GM19351 (cell line): ENCODE data around the gene STK4.

Experiments used
- ATAC-seq: cut with Tn5 transposase; IDR thresholded peaks from one replicate; pipeline ENCODE4 v1.9.1; 2021; ENCODE audit warnings: mild to moderate bottlenecking, moderate library complexity; ENCODE audit not compliant: unreplicated experiment

STK4 gene

DNA sequence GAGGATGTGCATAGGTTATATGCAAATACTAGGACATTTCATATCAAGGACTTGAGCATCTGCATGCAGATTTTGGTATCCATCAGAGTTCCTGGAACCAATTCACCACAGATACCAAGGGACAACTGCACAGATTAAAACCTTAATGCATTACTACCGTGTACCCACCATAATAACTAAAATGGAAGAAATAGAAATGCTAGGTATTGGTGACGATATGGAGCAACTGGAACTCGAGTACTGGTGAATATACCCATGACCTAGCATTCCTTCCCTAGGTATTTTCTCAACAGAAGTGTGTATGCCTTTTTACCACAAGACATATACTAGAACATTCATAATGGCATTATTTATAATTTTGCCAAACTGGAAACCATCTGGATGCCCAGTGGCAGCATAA lies 116.2 kb downstream of the STK4 start:
- ATAC-seq = no peak

DNA sequence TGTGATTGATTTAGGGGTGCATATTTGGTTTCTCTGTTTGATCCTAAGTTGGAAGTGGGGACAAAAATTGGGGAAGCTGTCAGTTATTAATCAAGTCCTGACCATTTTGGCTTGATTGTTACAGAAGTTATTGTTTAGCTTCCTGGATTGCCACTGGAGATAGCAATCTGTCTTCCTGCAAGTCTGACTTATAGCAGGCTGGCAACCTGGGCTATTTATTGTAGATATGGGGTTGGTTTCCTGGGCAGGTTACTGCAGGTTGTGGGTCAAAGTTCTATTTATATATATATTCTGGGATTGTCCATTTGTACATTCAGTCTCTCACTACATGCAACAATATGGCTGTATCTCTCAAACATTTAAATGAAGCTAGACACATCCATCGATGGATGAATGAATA lies 116.8 kb downstream of the STK4 start:
- ATAC-seq = no peak

DNA sequence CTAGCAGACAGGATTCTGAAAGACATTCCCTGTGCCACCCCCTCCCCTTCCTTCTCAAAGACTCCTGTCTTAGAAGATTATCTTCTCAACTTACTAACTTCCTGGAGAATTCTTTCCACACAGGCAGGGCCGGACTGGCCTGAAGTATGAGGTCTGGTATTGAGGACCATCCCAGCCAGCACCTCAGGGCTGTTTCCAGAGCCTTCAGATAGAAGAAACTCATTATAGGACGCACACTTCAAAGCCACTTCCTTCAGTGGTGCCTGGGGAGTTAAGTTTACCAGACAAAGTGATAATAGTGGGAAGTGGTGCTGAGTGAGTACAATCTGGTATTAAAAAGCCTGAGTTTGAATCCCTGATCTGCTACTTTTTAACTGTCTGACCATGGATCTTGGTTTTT lies 119.0 kb downstream of the STK4 start:
- no peak for ATAC-seq

DNA sequence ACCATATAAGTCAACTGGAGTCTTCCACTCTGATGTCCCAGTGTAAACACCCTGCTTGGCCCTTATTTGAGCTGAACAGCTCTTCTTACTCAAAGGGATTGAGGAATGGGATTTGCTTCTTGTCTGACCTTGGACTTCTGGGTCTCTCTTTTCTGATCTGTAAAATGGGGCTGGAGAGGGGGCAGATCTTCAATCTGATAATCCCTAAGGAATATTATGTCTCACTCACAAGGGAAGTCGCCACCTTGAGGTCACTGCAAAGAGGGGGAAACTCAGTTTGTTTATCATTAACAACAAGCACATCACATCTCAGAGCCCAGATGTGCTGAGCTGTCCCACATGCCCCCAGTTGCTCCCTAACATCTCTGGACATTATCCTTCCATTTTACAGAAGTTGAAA lies 119.6 kb downstream of the STK4 start:
- ATAC-seq = no peak

DNA sequence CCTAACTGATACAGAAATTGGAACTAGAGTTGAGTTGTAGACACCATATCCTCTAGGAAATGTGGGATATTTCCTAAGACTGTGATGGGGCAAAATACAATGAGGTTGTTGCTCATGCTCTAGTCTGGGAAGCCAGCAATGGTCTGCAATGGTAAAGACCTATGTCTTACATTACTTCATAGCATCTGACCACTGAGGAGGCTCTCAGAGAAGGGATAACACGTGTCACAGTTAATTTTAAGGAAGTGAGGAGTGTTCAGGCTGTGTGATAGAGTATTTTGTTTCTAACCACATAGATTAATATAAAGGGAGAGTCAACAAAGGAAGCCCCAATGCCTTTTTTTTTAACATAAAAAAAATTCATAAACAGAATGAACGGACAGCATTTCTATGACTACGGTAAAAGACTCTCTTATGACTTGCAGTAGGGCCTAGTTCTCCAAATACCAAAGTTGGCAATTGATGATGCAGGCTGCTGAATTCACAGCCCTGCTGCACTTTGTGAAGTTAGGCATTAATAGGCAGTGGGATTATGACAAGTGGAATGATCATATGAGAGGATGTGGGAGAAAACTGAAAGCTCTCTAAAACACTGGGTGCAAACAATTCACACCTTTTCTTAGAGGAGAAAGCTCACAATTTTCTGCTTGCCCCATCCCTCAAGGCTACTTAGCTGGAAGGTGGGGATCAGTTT lies 120.9 kb downstream of the STK4 start:
- ATAC-seq = no peak

DNA sequence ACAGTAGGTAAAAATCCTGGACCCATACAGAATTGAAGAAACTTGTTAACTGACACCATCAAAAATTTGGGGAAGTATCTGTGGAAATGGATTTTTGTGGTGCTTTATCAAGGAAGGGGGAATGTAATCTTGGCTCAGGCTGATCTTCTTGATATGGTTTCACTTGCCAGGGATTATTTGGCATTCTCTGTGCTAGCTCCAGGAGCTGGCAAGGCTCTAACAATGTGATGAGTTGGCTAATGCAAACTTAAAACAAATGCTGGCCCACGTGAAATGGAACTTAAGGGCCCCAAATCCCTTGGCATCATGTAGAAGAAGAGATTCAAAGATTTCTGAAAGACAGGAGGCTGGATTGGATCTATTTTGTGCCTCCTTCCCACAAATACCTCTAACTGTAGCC lies 121.5 kb downstream of the STK4 start:
- no peak for ATAC-seq

DNA sequence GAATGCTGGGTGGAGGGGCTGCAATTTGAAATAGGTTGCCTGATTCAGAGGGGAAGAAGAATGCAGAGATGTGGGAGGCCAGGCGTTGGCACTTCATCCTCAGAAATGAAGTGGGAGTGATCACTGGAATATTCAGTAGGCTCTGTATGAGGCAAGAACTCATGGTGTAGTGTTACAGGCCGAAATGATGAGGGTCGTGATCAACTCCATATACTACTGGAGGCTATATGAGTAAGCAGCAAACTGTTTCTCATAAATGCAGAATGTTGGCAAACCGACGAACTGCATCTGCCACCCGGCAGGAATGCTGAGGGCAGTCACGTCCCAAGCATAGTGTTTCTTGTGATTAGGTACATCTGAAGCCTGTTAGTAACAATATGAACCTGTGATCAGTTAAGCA lies 121.9 kb downstream of the STK4 start:
- ATAC-seq = no peak

DNA sequence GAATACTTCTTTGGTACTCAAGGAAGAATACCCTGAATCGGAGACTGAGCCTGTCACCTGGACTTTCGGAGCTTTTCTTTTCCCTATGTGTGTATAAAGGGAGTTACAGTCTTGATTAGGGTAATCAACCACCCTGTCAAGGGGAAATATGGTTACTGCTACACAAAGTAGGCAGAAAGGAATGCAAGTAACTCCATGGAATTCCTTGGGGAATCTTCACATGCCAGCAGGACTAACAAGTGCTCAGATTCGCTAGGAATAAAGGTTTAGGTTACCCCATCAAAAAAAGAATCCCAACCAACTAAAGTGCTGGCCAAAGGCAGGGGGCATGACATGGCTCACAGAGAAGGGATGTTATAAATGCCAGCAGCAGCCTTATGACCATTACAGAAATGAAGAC lies 124.2 kb downstream of the STK4 start:
- no peak for ATAC-seq

DNA sequence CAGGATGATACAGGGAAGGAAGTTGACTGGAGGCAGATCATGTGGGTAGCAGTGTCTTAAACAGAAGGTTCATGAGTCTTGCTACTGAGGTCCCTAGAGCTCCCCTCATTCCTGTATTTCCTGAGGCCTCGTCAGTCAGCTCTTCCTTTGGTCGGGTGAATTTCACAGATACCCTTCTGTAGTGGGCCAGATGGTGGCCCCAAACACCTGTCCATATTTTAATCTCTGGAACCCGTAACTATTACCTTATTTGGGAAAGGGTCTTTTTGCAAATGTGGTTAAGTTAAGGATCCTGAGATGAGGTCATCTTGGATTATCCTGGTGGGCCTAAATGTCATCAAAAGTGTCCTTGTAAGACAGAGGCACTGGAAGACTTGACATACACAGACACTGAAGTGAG lies 125.1 kb downstream of the STK4 start:
- no peak for ATAC-seq

DNA sequence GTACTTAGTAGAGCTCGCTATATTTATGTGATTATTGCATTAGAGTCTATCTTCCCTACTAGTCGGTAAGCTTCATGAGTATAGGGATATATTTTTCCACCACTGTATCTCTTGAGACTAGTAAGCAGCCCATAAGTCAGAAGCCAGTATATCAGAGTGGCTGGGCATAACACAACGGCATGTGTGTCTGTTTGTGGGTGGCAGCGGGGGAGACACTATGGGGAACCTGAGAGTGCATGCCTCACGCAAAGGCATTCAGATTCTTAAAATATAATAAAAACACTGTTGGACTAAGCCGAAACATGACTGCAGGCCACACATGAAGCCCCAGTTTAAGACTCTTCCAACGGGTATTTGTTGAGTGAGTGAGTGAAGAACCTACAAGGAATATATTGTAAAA lies 126.6 kb downstream of the STK4 start:
- no peak for ATAC-seq

DNA sequence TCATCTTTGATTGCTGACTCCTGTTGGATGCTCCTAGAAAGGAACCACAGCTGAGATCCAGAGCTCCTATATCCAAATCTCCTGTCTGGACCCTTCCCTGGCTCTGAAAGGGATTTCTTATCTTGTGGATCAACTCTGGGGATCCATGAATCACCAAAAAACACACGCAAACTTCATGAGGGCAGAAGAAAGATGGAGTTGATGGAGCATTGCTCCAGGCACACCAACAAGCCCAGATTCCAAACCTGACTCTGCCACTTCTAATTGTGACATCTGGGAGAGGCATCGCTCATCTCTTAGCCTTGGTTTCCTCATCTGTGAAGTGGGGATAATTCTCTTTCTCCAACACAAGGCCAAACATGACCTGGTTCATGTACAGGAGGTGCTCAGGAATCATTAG lies 127.9 kb downstream of the STK4 start:
- ATAC-seq = no peak

DNA sequence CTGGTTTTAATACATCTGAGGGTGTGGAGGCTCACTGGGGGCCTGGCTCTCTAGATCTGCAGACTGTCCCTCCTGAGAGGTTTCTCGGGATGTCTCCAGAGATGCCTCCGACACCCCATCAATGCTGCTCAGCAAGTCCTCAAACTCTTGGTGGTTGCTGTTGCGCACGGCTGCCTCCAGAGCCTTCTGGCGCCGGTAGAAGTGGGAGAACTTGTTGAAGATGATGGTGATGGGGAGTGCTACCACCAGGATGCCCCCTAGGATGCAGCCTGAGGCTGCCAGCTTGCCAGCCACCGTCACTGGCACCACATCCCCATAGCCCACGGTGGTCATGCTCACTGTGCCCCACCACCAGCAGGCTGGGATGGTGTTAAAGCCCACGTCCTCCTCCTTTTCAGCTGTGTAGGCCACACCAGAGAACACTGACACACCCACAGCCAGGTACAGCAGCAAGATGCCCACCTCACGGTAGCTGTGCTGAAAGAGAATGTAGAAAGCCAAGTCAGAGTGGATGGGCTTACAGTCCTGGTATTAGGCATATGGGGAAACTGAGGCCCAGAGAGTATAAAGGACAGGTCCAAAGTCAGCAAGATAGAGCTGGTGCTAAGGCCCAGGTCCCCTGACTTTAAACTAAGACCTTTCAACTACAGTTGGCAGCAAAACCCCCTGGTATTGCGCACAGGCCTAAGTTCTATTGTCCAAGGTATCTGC lies 128.7 kb downstream of the STK4 start:
- no peak for ATAC-seq

DNA sequence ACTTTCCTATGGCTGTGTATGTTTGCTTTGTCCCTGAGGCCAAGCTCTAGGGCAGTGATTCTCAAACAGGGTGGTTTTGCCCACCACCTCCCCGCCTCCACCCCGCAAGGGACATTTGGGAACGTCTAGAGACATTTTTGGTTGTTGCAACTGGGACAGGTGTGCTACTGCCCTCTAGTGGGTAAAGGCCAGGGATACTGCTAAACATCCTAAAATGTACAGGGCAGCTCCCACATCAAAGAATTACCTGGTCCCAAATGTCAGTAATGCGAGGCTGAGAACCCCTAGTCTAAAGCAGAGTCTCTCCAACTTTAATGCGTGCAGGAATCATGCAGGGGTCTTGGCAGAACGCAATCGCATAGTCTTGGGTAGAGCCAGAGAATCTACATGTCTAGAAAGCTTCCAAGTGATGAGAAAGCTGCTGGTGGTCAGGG lies 129.5 kb downstream of the STK4 start:
- ATAC-seq = no peak

DNA sequence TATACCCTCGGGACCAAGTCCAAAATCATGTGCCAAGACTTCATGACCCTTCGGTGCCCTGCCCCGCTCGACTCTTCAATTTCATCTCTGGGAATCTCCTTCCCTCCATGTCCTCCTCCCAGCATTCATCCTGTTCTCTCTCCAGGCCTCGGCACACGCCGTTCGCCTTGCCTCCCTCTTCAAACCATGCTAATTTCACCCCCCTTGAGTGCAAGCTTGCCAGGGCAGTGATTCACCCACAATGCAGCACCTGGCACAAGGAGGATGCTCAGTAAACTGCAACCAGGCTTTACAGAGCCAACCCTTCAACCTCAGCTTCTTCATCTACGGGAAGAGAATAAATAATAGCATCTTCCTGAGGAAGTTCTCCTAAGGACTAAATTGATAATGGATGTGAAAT lies 130.5 kb downstream of the STK4 start:
- ATAC-seq = no peak

DNA sequence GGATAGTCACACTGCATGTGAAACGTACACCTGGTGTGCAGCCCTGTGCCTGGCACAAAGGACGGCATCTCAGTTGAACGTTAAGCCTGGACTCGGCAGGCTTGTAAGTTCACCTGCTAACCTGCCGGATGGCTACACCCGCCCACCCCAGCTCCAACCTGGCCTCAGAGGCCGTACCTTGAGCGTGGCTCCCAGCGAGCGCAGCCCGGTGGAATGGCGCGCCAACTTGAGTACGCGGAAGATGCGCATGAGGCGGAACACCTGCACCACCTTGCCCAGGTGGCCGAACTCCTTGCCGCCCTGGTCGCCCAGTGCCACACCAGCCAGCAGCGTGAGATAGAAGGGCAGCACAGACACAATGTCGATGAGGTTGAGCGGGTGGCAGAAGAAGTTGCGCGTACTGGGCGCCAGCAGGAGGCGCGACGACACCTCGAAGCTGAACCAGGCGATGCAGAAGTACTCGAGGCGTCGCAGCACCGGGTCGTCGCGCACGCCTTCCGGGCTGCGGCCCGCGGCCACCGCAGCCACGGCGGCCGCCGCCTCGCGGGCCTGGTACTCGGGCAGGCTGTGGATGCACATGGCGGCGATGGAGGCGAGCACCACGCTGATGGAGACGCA lies 131.3 kb downstream of the STK4 start:
- no peak for ATAC-seq

DNA sequence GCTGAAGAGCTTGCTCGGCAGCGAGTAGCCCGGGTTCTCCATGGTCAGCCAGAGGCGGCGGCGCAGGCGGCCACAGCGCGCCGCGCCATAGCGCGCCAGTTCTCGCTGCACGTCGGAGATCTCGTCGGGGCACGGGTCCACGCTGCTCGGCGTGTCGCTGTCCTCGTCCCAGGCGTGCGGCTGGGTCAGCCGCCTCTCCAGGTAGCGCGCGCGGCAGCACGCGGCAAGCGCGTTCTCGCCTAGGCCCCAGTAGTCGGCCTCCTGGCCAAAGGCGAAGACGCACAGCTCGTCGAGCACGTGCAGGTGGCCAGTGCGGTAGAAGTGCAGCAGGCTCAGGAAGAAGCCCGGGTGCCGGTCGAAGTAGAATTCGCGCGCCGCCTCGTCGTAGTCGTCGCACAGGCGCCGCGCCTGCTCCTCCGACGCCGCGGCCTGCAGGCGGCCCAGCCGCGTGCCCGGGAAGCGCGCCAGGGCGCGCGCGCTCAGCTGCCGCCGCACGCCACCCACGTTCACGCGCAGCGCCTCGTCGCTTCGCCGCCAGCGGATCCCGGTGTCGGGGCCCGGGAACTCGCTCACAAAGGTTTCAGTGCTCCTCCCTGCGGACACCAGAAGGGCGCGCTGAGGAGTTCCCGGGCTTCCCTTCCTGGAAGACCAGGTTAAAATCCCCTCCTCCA lies 131.9 kb downstream of the STK4 start:
- ATAC-seq = no peak

DNA sequence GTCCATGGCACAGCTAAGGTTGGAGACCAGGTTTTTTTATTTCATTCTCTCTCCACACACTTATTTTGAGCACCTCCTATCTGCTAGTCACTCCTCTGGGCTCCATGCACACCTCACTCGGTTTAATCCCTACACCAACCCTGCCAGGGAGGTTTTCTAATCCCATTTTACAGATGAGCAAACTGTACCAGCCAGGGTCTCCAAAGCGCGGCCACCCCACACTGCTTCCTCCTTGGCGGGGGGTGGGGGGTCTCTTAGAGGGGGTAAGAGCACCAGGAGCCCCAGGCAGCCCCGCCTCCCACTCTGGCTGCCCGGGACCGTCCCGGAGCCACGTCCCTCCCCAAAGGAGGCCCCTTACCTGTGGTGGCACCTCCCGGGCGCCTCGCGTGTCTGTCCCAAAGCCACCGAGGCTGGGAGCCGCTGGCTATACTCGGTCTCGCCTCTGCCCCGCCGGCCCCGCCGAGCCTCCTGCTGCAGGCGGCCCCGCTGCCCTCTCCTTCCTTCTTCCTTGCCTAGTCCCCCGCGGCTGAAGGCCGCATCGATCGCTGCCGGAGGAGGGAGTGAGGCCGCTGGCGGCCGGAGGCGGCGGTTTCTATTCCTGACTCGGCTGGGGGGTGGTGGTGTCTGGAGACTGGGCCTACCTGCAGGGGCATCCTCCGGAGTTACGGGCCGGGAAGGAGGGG lies 134.4 kb downstream of the STK4 start, which contains the start of gene KCNS1:
KCNS1 (minus strand) TSS at position 565 of the 683 bp plus-strand sequence. CDS start 1,891 bp downstream, outside the sequence.
- ATAC-seq = no peak

DNA sequence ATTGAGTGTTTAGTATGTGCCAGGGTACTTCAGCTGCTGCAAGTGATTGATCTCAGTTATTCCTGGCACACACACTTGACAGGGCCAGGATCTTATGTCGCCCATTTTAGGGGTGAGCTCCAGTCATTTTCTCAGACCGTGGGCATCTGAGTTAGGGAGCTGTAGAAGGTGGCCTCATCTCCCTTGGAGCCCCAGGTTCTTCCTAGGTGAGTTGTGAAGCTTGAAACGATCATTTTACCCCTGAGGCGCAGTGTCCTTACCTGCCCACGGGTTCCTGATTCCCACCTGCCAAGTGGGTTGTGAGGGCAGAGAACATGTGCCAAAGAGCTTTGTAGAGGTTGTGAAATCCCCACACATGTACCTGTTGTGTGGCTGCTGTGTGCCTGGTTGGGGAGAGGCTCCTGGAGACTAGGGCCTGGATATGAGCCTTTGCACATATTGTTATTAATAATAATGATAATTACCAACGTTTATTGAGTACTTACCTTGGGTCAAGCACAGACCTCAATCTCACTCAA lies 135.1 kb downstream of the STK4 start:
- ATAC-seq = no peak

DNA sequence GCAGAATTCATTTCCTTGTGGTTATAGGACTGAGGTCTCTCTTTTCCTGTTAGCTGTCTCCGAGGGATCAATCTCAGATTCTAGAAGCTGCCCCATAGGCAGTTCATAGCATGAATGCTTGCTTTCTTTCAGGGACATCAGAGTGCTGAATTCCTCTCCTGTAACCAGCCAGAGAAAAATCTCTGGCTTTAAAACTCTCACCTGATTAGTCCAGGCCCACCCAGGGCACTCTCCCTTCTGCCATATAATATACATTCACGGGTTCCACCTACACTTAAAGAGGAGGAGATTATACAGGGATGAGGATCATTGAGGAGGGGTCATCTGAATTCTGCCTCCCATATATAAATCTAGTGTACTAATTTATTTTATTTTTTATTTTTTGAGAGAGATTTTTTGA lies 136.8 kb downstream of the STK4 start:
- ATAC-seq = no peak

DNA sequence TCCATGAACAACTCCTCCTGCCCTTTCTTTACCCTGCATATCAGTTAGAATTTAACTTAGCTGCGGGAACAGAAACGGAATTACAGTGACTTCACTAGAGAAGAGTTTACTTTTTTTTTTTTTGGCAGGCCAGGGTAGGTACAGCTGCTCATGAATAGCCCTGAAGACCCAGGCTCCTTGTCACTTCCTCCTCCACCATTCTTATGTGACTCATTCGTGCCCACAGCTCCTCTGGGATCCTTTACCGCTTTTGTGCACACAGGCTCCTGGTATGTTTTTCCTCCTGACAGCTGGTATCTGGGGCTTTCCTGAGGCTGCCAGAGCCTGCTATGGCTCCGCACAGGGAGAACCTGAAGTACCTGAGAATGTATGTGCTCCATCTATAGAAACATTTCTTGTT lies 138.5 kb downstream of the STK4 start:
- no peak for ATAC-seq

DNA sequence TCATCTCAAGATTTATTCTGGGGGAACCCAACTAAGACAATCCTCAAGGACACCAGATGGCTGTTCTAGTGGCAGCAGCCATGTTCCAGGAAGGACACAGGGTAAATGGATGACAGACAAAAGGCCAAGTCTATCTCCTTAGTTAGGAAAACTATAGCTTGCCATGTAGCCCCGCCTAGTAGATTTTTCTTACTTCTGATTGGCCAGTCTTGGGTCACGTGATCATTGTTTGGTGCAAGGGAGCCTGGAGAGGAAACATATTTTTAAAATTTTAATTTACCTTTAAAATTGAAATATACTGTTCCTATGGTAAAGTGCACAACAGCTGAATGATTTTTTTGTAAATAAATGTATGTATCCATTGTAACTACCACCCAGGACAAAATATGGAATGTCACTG lies 139.0 kb downstream of the STK4 start:
- no peak for ATAC-seq
